SKM-1 (cell line): Measurements from ENCODE around the gene CCL3.
"Not testable (repeated sequence)": the region's sequence is repeated elsewhere in the genome, so short reads cannot be mapped to it uniquely, and the experiment has no call there.

Experiments used
- DNase-seq: peaks from one replicate; lab custom pipeline; 2025; ENCODE audit not compliant: unreplicated experiment; lab: John Stamatoyannopoulos, UW

CCL3 gene

GRCh38 chr17:36117505-36118382 is 27.8 kb upstream of the CCL3 start:
- no peak for DNase-seq

DNA sequence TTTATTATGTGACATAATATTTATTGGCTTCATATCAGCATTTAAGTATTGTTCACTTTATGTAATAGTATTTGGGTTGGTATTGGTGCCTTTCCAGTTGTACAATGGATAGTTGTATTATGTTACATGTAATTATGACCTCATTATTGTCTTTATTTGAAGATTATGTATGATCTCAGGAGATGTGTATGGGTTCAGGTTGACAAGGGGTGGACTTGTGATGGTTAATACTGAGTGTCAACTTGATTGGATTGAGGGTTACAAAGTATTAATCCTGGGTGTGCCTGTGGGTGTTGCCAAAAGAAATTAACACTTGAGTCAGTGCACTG is 25.7 kb upstream of the CCL3 start:
- not testable (repeated sequence) for DNase-seq

DNA sequence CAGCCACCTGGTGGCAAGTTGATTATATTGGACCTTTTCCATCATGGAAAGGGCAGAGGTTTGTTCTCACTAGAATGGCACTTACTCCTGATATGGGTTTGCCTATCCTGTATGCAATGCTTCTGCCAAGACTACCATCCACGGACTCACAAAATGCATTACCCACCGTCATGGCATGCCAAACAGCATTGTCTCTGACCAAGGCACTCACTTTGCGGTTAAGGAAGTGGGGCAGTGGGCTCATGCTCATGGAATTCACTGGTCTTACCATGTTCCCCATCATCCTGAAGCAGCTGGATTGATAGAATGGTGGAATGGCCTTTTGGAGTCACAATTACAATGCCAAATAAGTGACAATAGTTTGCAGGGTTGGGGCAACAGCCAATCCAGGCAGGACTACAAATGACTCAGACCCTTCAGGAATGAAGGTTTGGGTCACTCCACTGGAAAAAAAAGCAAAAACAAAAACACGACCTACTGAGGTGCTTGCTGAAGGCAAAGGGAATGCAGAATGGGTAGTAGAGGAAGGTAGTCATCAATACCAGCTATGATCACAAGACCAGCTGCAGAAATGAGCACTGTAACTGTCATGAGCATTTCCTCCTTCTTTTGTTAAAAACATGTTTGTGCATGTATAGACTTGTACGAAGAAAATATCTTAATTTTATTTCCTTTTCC is 25.2 kb upstream of the CCL3 start:
- not testable (repeated sequence) for DNase-seq

DNA sequence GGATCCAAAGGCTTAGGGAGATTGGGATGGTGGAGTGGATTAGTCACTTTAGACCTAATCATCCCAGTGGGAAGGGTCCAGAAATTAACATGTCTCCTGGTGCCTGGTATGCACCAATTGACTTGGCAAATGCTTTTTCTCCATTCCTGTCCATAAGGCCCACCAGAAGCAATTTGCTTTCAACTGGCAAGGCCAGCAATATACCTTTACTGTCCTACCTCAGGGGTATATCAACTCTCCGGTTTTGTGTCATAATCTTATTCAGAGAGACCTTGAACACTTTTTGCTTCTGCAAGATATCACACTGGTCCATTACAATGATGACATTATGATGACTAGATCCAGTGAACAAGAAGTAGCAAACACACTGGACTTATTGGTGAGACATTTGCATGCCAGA is 23.2 kb upstream of the CCL3 start:
- DNase-seq: not testable (repeated sequence)

- DNase-seq: no peak
Measured at GRCh38 chr17:36112572-36112971, 22.6 kb upstream of the CCL3 start.

GRCh38 chr17:36111068-36111490 is 21.1 kb upstream of the CCL3 start:
- DNase-seq: no peak

GRCh38 chr17:36108265-36108664 is 18.3 kb upstream of the CCL3 start:
- not testable (repeated sequence) for DNase-seq

GRCh38 chr17:36107660-36108059 is 17.7 kb upstream of the CCL3 start:
- DNase-seq: no peak

DNA sequence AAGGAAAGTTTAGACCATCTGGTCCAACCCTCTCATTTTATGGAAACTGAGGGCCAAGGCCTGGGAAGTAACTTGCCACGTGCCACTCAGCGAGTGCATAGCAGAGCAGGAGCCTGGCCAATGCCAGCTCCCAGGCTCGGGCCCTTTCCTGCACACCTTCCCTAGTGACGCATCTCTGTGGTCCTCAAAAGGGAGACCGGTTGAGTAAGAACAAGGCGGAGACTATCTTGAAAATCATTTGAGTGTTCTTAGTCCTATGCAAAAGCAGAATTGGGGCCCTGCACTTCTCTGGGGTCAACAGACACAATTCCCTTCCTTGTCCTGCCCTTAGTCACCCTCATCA is 16.5 kb upstream of the CCL3 start:
- no peak for DNase-seq

DNA sequence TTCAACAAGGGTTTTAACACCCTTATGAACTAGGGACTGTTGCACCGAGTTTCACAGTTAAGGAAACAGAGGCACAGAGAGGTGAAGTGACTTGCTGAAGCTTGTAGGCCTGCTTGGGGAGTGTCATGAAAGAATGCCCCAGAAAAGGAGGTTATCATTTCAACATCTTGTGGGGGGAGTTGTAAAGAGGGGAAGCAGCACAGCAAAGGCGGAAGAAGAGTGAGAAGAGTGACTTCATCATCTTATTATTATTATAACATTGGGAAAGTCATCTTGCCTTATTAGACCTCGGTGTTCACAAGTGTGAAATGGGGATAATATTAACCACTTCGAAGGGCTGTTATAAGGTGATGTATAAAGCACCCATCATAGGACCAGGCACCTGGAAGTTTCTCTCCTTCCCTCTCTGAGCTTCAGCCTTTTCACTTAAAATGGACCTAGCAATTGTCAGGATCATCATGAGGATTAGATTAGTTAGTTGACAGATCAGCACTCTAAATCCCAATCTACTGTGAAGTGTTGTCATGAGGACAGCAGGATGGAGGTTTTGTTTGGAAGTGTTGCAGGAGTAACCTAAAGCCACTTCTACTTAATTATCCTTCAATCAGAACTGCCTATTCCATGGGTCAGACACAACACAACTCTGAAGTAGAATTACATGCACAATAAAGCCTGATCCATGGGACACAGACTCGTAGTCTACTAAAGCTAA is 16.0 kb upstream of the CCL3 start:
- peak; percentile 41 for DNase-seq

DNA sequence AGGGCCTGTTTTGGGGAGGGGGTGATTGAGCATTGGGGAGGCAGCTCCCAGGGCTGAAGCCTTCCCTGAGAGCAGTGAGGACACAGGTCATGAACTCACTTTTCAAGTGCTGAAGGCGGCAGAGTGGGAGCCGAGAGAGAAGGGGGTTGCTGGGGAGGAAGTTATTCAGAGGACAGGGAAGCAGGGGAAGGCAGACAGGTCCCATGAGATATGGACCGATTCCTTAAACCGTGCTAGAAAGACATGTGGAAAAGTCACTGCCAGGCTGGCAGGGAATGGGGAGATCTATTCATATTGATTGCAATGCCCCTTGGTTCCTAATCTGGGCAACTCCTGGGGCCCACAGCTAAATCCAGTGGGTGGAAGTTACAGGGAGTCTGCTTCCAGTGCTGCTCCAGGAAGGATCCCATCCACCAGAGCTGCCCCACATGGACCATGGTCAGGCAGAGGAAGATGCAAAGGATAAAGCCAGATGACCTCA is 14.8 kb upstream of the CCL3 start:
- DNase-seq: no peak

DNA sequence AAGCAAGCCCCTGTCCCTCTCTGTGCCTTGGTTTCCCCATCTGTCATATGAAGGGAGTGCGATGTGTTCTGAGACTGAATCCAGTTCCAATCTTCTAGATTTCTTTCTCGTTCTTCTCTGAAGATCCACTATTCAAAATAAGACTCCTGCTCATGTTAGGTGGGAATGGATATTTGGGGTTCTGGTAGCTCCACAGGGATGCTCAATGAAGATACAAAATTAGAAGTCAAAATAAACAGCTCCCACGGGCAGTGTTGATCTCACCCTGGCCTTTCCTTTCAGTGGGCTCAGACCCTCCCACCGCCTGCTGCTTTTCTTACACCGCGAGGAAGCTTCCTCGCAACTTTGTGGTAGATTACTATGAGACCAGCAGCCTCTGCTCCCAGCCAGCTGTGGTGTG is 14.3 kb upstream of the CCL3 start:
- not testable (repeated sequence) for DNase-seq

DNA sequence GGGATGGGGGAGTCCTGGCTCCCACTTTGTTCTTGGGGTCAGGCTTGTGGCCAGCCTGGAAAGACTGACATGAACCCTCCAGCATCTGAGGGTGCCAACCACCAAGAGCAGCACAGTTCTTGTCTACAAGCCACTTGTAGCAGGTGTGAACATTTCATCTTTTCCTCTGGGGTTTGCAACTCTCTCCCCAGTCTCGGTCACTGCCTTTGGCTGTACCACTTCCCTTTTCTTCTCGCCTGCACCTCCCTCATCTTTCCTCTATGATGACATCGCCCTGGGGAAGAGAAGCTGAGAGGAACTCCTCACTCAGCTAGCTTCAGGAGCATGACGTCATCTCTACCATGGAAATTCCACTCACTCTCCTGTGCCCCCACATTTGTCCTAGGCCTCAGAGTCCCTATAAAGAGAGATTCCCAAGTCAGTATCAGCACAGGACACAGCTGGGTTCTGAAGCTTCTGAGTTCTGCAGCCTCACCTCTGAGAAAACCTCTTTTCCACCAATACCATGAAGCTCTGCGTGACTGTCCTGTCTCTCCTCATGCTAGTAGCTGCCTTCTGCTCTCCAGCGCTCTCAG is 13.5 kb upstream of the CCL3 start, which contains the start of gene CCL4:
CCL4 (plus strand) TSS at position 427 of the 575 bp plus-strand sequence; CDS start at position 506, 79 bp downstream.
- peak; percentile 54 for DNase-seq

DNA sequence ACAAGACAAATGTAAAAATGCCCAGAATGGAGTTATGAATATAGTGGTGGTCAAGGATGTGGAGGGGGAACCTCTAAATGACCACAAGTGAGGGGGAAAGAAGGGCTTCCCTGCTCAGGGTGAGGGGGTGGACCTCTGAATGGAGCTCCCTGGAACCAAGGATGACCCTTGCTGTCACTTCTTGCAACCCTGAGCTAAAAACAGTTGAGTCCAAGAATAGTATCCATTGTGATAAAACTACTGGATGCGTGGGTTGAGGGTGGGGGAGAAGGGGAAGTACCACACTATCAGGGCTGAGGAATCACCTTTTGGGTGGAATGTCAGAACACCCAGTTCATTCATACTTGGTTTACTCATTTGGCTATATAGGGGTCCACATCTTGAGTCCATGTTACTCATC is 9.1 kb upstream of the CCL3 start:
- DNase-seq: not testable (repeated sequence)

DNA sequence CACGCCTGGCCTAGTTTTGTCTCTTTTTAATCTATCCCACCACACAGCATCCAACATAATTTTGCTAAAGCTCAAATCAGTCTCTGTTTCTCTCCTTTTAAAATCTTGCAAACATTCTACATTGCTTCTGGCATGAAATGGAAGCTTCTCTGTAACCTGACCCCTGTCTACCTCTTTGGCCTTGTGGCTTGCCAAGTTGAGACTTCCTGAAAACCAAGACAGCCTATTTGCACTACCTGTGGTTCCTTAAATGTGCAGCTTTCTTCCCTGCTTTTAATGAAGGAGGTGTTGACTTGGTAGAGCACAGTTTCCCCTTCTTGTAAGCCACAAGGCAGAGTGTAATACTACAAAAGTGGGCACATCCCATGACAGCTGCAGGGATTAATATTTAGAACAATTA is 6.0 kb upstream of the CCL3 start:
- peak; percentile 50 for DNase-seq

DNA sequence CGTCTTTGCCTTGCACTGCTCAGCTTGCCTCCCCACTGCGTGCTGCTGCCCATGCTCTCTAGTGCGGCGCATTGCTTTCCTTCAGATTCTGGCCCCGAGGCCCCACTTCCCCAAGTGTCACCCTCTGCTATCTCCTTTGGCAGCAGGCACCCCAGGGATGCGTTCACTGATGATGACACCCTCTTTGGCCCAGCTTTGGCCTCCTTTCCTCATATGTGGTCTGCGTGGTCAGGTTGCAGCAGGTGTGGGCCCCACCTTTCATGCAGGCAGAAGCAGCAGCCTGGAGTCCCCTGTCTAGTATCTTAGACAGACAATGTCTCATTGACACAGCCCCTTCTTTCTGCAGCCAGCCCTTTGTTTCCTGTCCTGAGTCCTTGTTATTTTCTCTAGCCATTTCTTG is 4.8 kb upstream of the CCL3 start:
- DNase-seq: peak; percentile 27

GRCh38 chr17:36094232-36094631 is 4.3 kb upstream of the CCL3 start:
- DNase-seq: no peak

DNA sequence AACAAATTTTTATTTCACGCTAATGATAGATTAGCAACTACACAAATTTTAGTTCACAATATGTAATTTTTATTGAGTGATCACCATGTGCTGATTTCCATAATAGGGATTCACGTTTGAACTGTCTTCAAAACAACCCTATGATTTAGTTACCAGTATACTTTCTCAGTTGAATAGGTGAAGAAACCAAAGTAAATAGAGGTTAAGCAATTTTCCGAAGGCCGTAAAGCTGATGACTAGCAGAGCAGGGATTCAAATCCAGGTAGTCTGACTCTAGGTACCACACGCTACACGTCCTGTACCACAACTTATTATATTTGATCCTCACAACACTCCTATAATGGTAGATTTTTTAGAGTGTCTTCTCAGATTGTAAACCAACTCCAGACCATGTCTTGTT is 2.8 kb upstream of the CCL3 start:
- DNase-seq: not testable (repeated sequence)

DNA sequence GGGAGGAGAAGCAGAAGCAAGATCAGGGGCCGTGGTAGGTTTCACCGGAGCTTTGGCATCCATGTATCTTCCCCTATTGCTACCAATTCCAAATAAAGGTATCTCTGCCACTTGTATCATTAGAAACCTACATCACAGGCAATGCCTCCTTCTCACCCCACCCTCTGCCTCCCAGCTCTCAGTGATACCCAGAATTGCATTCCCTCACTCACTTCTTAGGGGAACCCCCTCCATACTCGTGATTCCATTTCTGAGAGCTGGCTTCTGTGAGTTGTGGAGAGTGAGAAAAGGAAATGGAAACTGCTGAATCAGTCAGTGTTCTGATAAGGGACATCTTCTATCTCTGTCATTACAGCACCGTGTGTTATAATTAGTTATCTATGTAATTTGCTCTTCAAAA is 2.3 kb upstream of the CCL3 start:
- no peak for DNase-seq

- no peak for DNase-seq
Measured at GRCh38 chr17:36089339-36089865, 541 bp downstream of the CCL3 start.
